ENCODE results near the gene ZNF318. TPM values are rescaled to one million over a fixed set of nuclear protein-coding genes. Genes with fewer than 3 reads are reported as not detected.

Gene ZNF318
- total RNA-seq, 1 experiment from 2014 or later, result 24.3 TPM

GRCh38 chr6:43296780-43297497 is 72.5 kb downstream of the ZNF318 start (continued):
- TF ChIP-seq ZNF423 (CRISPR knock-in tag; IDR thresholded peaks at IDR 0.05), result no peak
- no peak for TF ChIP-seq JAZF1 (CRISPR knock-in tag; IDR thresholded peaks at IDR 0.05)
- no peak for TF ChIP-seq MAX (CRISPR knock-in tag; IDR thresholded peaks at IDR 0.05)

GRCh38 chr6:43295456-43295855 is 74.0 kb downstream of the ZNF318 start:
- TF ChIP-seq, protein P1, sequence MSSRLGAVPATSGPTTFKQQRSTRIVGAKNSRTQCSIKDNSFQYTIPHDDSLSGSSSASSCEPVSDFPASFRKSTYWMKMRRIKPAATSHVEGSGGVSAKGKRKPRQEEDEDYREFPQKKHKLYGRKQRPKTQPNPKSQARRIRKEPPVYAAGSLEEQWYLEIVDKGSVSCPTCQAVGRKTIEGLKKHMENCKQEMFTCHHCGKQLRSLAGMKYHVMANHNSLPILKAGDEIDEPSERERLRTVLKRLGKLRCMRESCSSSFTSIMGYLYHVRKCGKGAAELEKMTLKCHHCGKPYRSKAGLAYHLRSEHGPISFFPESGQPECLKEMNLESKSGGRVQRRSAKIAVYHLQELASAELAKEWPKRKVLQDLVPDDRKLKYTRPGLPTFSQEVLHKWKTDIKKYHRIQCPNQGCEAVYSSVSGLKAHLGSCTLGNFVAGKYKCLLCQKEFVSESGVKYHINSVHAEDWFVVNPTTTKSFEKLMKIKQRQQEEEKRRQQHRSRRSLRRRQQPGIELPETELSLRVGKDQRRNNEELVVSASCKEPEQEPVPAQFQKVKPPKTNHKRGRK (CRISPR knock-in tag; IDR thresholded peaks at IDR 0.05; ENCODE audit: borderline replicate concordance), result no peak
- TF ChIP-seq TEAD4 (CRISPR knock-in tag; IDR thresholded peaks at IDR 0.05) (no peak), MAX (CRISPR knock-in tag; IDR thresholded peaks at IDR 0.05) (no peak), FOXJ3 (CRISPR knock-in tag; IDR thresholded peaks at IDR 0.05; ENCODE audit: borderline replicate concordance) (no peak), TP53 (CRISPR knock-in tag; IDR thresholded peaks at IDR 0.05) (no peak), GABPB1 (CRISPR knock-in tag; IDR thresholded peaks at IDR 0.05) (no peak), GTF2I (CRISPR knock-in tag; conservative IDR thresholded peaks at IDR 0.05) (no peak), ZNF425 (CRISPR knock-in tag; conservative IDR thresholded peaks at IDR 0.05) (no peak)
- ChIA-PET POLR2A (no interaction called here), CTCF (interaction anchor here (2.5 to 5.2 kb wide), 2 partner anchors 8 to 61 kb away, joined by 7 to 49 read pairs; no protein-coding TSS in a partner anchor)
- no peak for ATAC-seq
- H3K9me3 Mint-ChIP-seq, result no peaks in the 10 kb centered on the region
- H3K4me3 Mint-ChIP-seq, result no peak overlapping the region
- H3K4me1 Mint-ChIP-seq, result peaks cover 11% of the 10 kb centered on the region
- no peaks in the 10 kb centered on the region for H3K36me3 Mint-ChIP-seq
- no peak overlapping the region for H3K27ac Mint-ChIP-seq
- H3K27me3 Mint-ChIP-seq (ENCODE audit: low read depth), result peaks cover 5% of the 10 kb centered on the region
- DNase-seq (ENCODE audit: low spot score), result no peak

DNA sequence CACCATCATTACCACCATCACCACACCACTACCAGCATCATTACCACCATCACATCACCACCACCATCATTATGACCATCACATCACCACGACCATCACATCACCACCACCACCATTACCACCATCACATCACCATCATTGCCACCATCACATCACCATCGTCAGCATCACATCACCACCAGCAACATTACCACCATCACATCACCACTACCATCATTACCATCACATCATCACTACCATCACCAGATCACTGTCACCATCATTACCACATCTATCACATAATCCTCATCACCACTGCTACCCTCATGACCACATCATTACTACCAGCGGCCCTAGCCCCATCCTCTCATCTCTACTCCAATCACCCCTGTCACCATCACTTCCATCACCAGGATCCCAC is 74.9 kb downstream of the ZNF318 start:
- no peak overlapping the region for H3K4me3 Mint-ChIP-seq
- ChIA-PET POLR2A (no interaction called here), CTCF (interaction anchor here (5.2 kb wide), 1 partner anchor 7 kb away, joined by 49 read pairs; no protein-coding TSS in a partner anchor)
- no peak for ATAC-seq
- TF ChIP-seq ZNF416 (CRISPR knock-in tag; IDR thresholded peaks at IDR 0.05) (no peak), USF2 (CRISPR knock-in tag; IDR thresholded peaks at IDR 0.05) (no peak), ZNF263 (CRISPR knock-in tag; IDR thresholded peaks at IDR 0.05; ENCODE audit: low read depth) (no peak), TCF7 (CRISPR knock-in tag; IDR thresholded peaks at IDR 0.05; ENCODE audit: low read depth) (no peak), ZNF671 (CRISPR knock-in tag; IDR thresholded peaks at IDR 0.05) (no peak), ATF3 (CRISPR knock-in tag; conservative IDR thresholded peaks at IDR 0.05) (no peak), SOX15 (CRISPR knock-in tag; IDR thresholded peaks at IDR 0.05) (no peak), ESRRA (CRISPR knock-in tag; IDR thresholded peaks at IDR 0.05; ENCODE audit: borderline replicate concordance) (no peak), ZNF423 (CRISPR knock-in tag; IDR thresholded peaks at IDR 0.05) (no peak), EMX1 (CRISPR knock-in tag; IDR thresholded peaks at IDR 0.05) (no peak)
- TF ChIP-seq, protein P2, sequence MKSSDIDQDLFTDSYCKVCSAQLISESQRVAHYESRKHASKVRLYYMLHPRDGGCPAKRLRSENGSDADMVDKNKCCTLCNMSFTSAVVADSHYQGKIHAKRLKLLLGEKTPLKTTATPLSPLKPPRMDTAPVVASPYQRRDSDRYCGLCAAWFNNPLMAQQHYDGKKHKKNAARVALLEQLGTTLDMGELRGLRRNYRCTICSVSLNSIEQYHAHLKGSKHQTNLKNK (CRISPR knock-in tag; IDR thresholded peaks at IDR 0.05), result no peak
- H3K36me3 Mint-ChIP-seq, result no peaks in the 10 kb centered on the region
- peaks cover 11% of the 10 kb centered on the region for H3K4me1 Mint-ChIP-seq
- H3K27ac Mint-ChIP-seq, result no peak overlapping the region
- peaks cover 5% of the 10 kb centered on the region for H3K27me3 Mint-ChIP-seq (ENCODE audit: low read depth)
- DNase-seq (ENCODE audit: low spot score), result no peak
- no peaks in the 10 kb centered on the region for H3K9me3 Mint-ChIP-seq

Measured in WTC11 (cell line).